ENCODE measurements around the gene ARFGEF3. TPM values are rescaled to one million over a fixed set of nuclear protein-coding genes. Genes with fewer than 3 reads are reported as not detected.

The ARFGEF3 gene
- total RNA-seq, 4 donors from 2014 or later = 6.7 to 17.1 (median 13.2) TPM

DNA sequence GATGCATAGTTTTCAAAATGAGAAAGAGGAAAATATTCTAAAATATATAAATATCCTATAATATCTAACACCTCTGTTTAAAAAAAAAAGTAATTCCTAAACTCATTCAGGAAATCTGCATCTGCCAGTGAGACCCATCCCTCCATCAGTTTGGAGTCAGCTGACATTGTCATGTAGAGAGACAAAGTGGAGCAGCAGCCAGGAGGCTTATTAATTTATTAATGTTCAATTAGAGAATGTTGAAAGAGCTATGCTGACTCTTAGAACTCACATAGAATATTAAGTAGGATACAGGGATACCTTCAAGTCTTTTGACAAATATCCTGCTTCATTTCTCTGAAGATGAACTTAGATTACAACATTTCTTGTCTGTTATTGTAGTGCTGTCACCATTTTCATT lies 41.8 kb upstream of the ARFGEF3 start:
- H3K9me3 ChIP-seq = no peaks in the 10 kb centered on the region
- no peaks in the 10 kb centered on the region for H3K4me1 ChIP-seq
- intact Hi-C loops (cut with DNase I; ENCODE audit: low total_unique reads) = loop anchor here (5.0 to 10.0 kb wide), 6 partner anchors 172 to 645 kb away; partner anchors contain the start of gene HEBP2
- TF ChIP-seq, protein P1, sequence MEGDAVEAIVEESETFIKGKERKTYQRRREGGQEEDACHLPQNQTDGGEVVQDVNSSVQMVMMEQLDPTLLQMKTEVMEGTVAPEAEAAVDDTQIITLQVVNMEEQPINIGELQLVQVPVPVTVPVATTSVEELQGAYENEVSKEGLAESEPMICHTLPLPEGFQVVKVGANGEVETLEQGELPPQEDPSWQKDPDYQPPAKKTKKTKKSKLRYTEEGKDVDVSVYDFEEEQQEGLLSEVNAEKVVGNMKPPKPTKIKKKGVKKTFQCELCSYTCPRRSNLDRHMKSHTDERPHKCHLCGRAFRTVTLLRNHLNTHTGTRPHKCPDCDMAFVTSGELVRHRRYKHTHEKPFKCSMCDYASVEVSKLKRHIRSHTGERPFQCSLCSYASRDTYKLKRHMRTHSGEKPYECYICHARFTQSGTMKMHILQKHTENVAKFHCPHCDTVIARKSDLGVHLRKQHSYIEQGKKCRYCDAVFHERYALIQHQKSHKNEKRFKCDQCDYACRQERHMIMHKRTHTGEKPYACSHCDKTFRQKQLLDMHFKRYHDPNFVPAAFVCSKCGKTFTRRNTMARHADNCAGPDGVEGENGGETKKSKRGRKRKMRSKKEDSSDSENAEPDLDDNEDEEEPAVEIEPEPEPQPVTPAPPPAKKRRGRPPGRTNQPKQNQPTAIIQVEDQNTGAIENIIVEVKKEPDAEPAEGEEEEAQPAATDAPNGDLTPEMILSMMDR (IDR thresholded peaks at IDR 0.05) = no peak
- TF ChIP-seq EP300 (IDR thresholded peaks at IDR 0.05; ENCODE audit: low read depth) = no peak
- no peak for TF ChIP-seq POLR2AphosphoS5 (IDR thresholded peaks at IDR 0.05)
- no peak for TF ChIP-seq POLR2A (IDR thresholded peaks at IDR 0.05)
- DNase-seq = no peak
- in situ Hi-C loops (cut with MboI; ENCODE audit: low pct_ligation_motif_present in 1 of 4, low pct_unique_long_range_greater_than_20kb in 1 of 4, low sequenced_read_pairs in 3 of 4) = loop anchor here (10.0 to 25.0 kb wide), 12 partner anchors 115 to 645 kb away; partner anchors contain the start of genes HEBP2 (in 2 of the 4) and CCDC28A (in 1 of the 4)
- peaks cover 2% of the 10 kb centered on the region for H3K27me3 ChIP-seq
- no peak overlapping the region for H3K4me3 ChIP-seq
- no peak overlapping the region for H3K27ac ChIP-seq
- no peaks in the 10 kb centered on the region for H3K36me3 ChIP-seq

- TF ChIP-seq POLR2A (IDR thresholded peaks at IDR 0.05) = no peak
- TF ChIP-seq POLR2AphosphoS5 (IDR thresholded peaks at IDR 0.05) = no peak
- TF ChIP-seq, protein P1 (IDR thresholded peaks at IDR 0.05) = no peak
- no peak for TF ChIP-seq EP300 (IDR thresholded peaks at IDR 0.05; ENCODE audit: low read depth)
- intact Hi-C loops (cut with DNase I; ENCODE audit: low total_unique reads) = no loop called here
- H3K4me1 ChIP-seq = no peaks in the 10 kb centered on the region
- H3K27ac ChIP-seq = no peak overlapping the region
- no peaks in the 10 kb centered on the region for H3K36me3 ChIP-seq
- H3K9me3 ChIP-seq = no peaks in the 10 kb centered on the region
- H3K27me3 ChIP-seq = no peaks in the 10 kb centered on the region
- WGBS, 2 donors (ENCODE audit: low coverage in 1 of 2) = 77 to 79% methylated on average over 4 of the region's 4 CpGs
- no peak overlapping the region for H3K4me3 ChIP-seq
- no peak for DNase-seq
- in situ Hi-C loops (cut with MboI; ENCODE audit: low pct_ligation_motif_present in 1 of 4, low pct_unique_long_range_greater_than_20kb in 1 of 4, low sequenced_read_pairs in 3 of 4) = loop anchor here (25.0 kb wide), 6 partner anchors 288 to 638 kb away; partner anchors contain the start of genes HEBP2 (in 2 of the 4) and CCDC28A (in 1 of the 4)
These were observed 37.6 kb upstream of the ARFGEF3 start for GRCh38 chr6:138124096-138124495.

- WGBS, 2 donors (ENCODE audit: low coverage in 1 of 2) = 90 to 95% methylated on average over 2 to 3 of the region's 3 CpGs
- intact Hi-C loops (cut with DNase I; ENCODE audit: low total_unique reads) (no loop called here), in situ Hi-C loops (cut with MboI; ENCODE audit: low pct_ligation_motif_present in 1 of 4, low pct_unique_long_range_greater_than_20kb in 1 of 4, low sequenced_read_pairs in 3 of 4) (no loop called here)
- H3K27ac ChIP-seq = no peak overlapping the region
- TF ChIP-seq, protein P1 (IDR thresholded peaks at IDR 0.05) = no peak
- TF ChIP-seq POLR2A (IDR thresholded peaks at IDR 0.05) (no peak), EP300 (IDR thresholded peaks at IDR 0.05; ENCODE audit: low read depth) (no peak), POLR2AphosphoS5 (IDR thresholded peaks at IDR 0.05) (no peak)
- DNase-seq = no peak
- H3K4me1 ChIP-seq = no peaks in the 10 kb centered on the region
- H3K4me3 ChIP-seq = no peak overlapping the region
- no peaks in the 10 kb centered on the region for H3K27me3 ChIP-seq
- no peaks in the 10 kb centered on the region for H3K9me3 ChIP-seq
- H3K36me3 ChIP-seq = no peaks in the 10 kb centered on the region
These were observed 33.6 kb upstream of the ARFGEF3 start for GRCh38 chr6:138128096-138128495.

- H3K4me1 ChIP-seq = no peaks in the 10 kb centered on the region
- H3K27me3 ChIP-seq = no peaks in the 10 kb centered on the region
- in situ Hi-C loops (cut with MboI; ENCODE audit: low pct_ligation_motif_present in 1 of 4, low pct_unique_long_range_greater_than_20kb in 1 of 4, low sequenced_read_pairs in 3 of 4) (no loop called here), intact Hi-C loops (cut with DNase I; ENCODE audit: low total_unique reads) (no loop called here)
- WGBS, 2 donors (ENCODE audit: low coverage in 1 of 2) = 94% methylated on average over 8 of the region's 8 CpGs; no CpG with 5 or more reads in 1 of the 2 donors
- H3K9me3 ChIP-seq = no peaks in the 10 kb centered on the region
- no peaks in the 10 kb centered on the region for H3K36me3 ChIP-seq
- no peak for TF ChIP-seq POLR2AphosphoS5 (IDR thresholded peaks at IDR 0.05)
- TF ChIP-seq, protein P1 (IDR thresholded peaks at IDR 0.05) = no peak
- TF ChIP-seq EP300 (IDR thresholded peaks at IDR 0.05; ENCODE audit: low read depth) = no peak
- no peak overlapping the region for H3K4me3 ChIP-seq
- no peak overlapping the region for H3K27ac ChIP-seq
- DNase-seq = no peak
These were observed 32.5 kb upstream of the ARFGEF3 start for GRCh38 chr6:138129190-138129589.
